ENCODE results near the gene CD36.

GRCh38 chr7:80654887-80655340 is 16.5 kb downstream of the CD36 start:
- no peak for TF ChIP-seq REST (IDR thresholded peaks at IDR 0.05; ENCODE audit: insufficient read depth in 1 of 2, low read depth in 2 of 2, low read length in 2 of 2)
- TF ChIP-seq POLR2AphosphoS5 (IDR thresholded peaks at IDR 0.05; ENCODE audit: low read depth, low read length) = no peak
- TF ChIP-seq TAF1 (IDR thresholded peaks at IDR 0.05; ENCODE audit: borderline replicate concordance, insufficient read depth, low read length) = no peak
- no peak for TF ChIP-seq SIN3A (IDR thresholded peaks at IDR 0.05; ENCODE audit: borderline replicate concordance, insufficient read depth, low read length)

Data from PFSK-1 (cell line).